A549 (cell line): Measurements from ENCODE around the gene IFT88. TPM values are rescaled to one million over a fixed set of nuclear protein-coding genes. Genes with fewer than 3 reads are reported as not detected.

Experiments
- ATAC-seq, 2 experiments: fragments of 200-7000 bp in 1 of 2; fragments of >200 bp in 1 of 2; cut with Nextera tagmentation in 1 of 2; cut with Tn5 transposase in 1 of 2; 3 replicates each; pipeline versions ENCODE4 v1.8.0 to v1.9.1; 2018 to 2020; ENCODE audit warnings: mild to moderate bottlenecking in 1 of 2, moderate library complexity in 1 of 2
- CTCF ChIA-PET: fragments of 300-600 bp; sonication (Branson Sonifier 250); formaldehyde crosslinking; extraction: SDS; loops from one replicate; lab custom pipeline; 2021; ENCODE audit warnings: antibody characterized with exemption, inconsistent platforms; lab: Yijun Ruan, JAX
- POLR2A ChIA-PET: fragments of 350-600 bp; formaldehyde crosslinking; extraction: SDS; loops from one replicate; lab custom pipeline; 2021; ENCODE audit warnings: antibody characterized with exemption, inconsistent platforms; lab: Yijun Ruan, JAX
- DNase-seq, 2 experiments: peaks; one replicate each; pipeline versions ENCODE4 v3.0.0 to v3.0.0-alpha.2; 2011 to 2016; ENCODE audit warnings: low read depth in 1 of 2, low spot score in 1 of 2
- FAIRE-seq: peaks from 2 replicates; lab custom pipeline; 2011; peaks lifted over from hg19 to GRCh38; lab: Jason Lieb, UNC
- H3K27ac ChIP-seq, 2 experiments: fragments of >200 bp; sonication (Bioruptor Twin); formaldehyde crosslinking; 3 replicates each; pipeline ENCODE4 v1.5.1; 2016 to 2017
- H3K4me1 ChIP-seq: fragments of >200 bp; sonication (Bioruptor Twin); formaldehyde crosslinking; 3 replicates; pipeline ENCODE4 v1.6.1; 2016
- H3K4me2 ChIP-seq: fragments of >200 bp; sonication (Bioruptor Twin); formaldehyde crosslinking; 3 replicates; pipeline ENCODE4 v1.6.1; 2016
- H3K4me3 ChIP-seq: fragments of >200 bp; sonication (Bioruptor Twin); formaldehyde crosslinking; 3 replicates; pipeline ENCODE4 v1.5.1; 2016
- H3K9me3 ChIP-seq: fragments of >200 bp; sonication (Bioruptor Twin); formaldehyde crosslinking; 3 replicates; pipeline ENCODE4 v1.6.1; 2016
- ATOH8 ChIP-seq: fragments of 250-450 bp; sonication (Bioruptor Pico); IDR thresholded peaks from 2 replicates; pipeline ENCODE4 v1.5.0; 2020; ENCODE audit warnings: low read depth, mild to moderate bottlenecking, moderate library complexity
- BCL3 ChIP-seq: fragments of >200 bp; sonication (Bioruptor Twin); formaldehyde crosslinking; IDR thresholded peaks from 3 replicates; pipeline ENCODE4 v1.6.1; 2016
- CEBPB ChIP-seq, 2 experiments: fragments of >200 bp in 1 of 2; sonication (Bioruptor Twin) in 1 of 2; formaldehyde crosslinking in 1 of 2; IDR thresholded peaks; 2 replicates each; pipeline ENCODE4 v1.6.1; 2012 to 2016
- CTCF ChIP-seq: fragments of >200 bp; sonication (Bioruptor Twin); formaldehyde crosslinking; IDR thresholded peaks from 3 replicates; pipeline ENCODE4 v1.5.1; 2016
- E2F6 ChIP-seq: IDR thresholded peaks from 2 replicates; pipeline ENCODE4 v1.6.1; 2012; ENCODE audit warnings: low read depth, borderline replicate concordance
- EHF ChIP-seq: fragments of 250-450 bp; sonication (Bioruptor Pico); IDR thresholded peaks from 2 replicates; pipeline ENCODE4 v1.5.0; 2020; ENCODE audit warnings: mild to moderate bottlenecking
- EP300 ChIP-seq, 2 experiments: fragments of >200 bp; sonication (Bioruptor Twin); formaldehyde crosslinking; IDR thresholded peaks; 2 replicates in 1 of 2; 3 replicates in 1 of 2; pipeline ENCODE4 v1.6.1; 2016 to 2017
- ESRRA ChIP-seq: fragments of 150-350 bp; IDR thresholded peaks from 2 replicates; pipeline ENCODE4 v1.6.1; 2014; ENCODE audit warnings: mild to moderate bottlenecking, low read length, borderline replicate concordance
- FOSL2 ChIP-seq, 2 experiments: fragments of 450-650 bp in 1 of 2; fragments of >200 bp in 1 of 2; sonication (Bioruptor Twin) in 1 of 2; formaldehyde crosslinking; IDR thresholded peaks; 2 replicates each; pipeline versions ENCODE4 v1.5.0 to v1.6.1; 2016 to 2020; ENCODE audit warnings: mild to moderate bottlenecking in 1 of 2, moderate library complexity in 1 of 2
- HDAC2 ChIP-seq: fragments of 200-600 bp; sonication (generic); IDR thresholded peaks from 2 replicates; pipeline ENCODE4 v1.6.1; 2016
- HEYL ChIP-seq: fragments of 250-450 bp; sonication (Bioruptor Pico); IDR thresholded peaks from 2 replicates; pipeline ENCODE4 v1.8.0; 2021; ENCODE audit warnings: mild to moderate bottlenecking, moderate library complexity
- JUN ChIP-seq, 2 experiments: fragments of >200 bp; sonication (Bioruptor Twin); formaldehyde crosslinking; IDR thresholded peaks; 2 replicates in 1 of 2; 3 replicates in 1 of 2; pipeline ENCODE4 v1.6.1; 2016 to 2017
- PBX3 ChIP-seq: IDR thresholded peaks from 2 replicates; pipeline ENCODE4 v1.6.1; 2012
- POLR2AphosphoS2 ChIP-seq: conservative IDR thresholded peaks from 2 replicates; pipeline ENCODE4 v1.6.1; 2012; ENCODE audit warnings: low read length, improper control_type of control experiment, inconsistent platforms
- REST ChIP-seq: fragments of 200-600 bp; sonication (generic); IDR thresholded peaks from 2 replicates; pipeline ENCODE4 v1.6.1; 2016; ENCODE audit warnings: antibody characterized with exemption, mild to moderate bottlenecking, moderate library complexity
- RFX5 ChIP-seq: fragments of 450-650 bp; IDR thresholded peaks from 2 replicates; pipeline ENCODE4 v1.7.1; 2014; ENCODE audit warnings: antibody characterized with exemption, mild to moderate bottlenecking, moderate library complexity
- RNF2 ChIP-seq: fragments of 200-600 bp; sonication (generic); IDR thresholded peaks from 2 replicates; pipeline ENCODE4 v1.6.1; 2016; ENCODE audit warnings: low read depth, mild to moderate bottlenecking, antibody characterized with exemption, moderate library complexity, borderline replicate concordance
- USF2 ChIP-seq: fragments of 450-650 bp; IDR thresholded peaks from 2 replicates; pipeline ENCODE4 v1.6.1; 2014; ENCODE audit warnings: antibody characterized with exemption
- WGBS: methylation state at CpG from one replicate; pipeline ENCODE4 v1.1.6; 2017; ENCODE audit errors: missing lambda C conversion rate; 5-methylcytosine and 5-hydroxymethylcytosine counted together
- polyA plus RNA-seq, 4 experiments: library from polyadenylated mRNA; depleted of rRNA in 3 of 4; stranded (reverse); fragments of >200 nt; fragmentation: RNase III in 1 of 4; extraction: RNeasy Plus Mini Kit Qiagen cat#74134 plus additional on column Dnase treatment in 1 of 4; gene quantifications; 2 replicates in 3 of 4; 3 replicates in 1 of 4; pipeline ENCODE4 v1.2.3, GENCODE V29; 2011 to 2017

The IFT88 gene
- polyA plus RNA-seq, 2 of the 4 experiments (the other 2 are of a cell fraction): 13.2 to 19.1 TPM

GRCh38 chr13:20610006-20610405 lies 43.0 kb downstream of the IFT88 start:
- POLR2A ChIA-PET: no interaction called here
- CTCF ChIA-PET: no interaction called here
- ATAC-seq (no peak), FAIRE-seq (no peak), DNase-seq (no peak)
- Histone ChIP-seq H3K9me3 (no peaks in the 10 kb centered on the region), H3K4me2 (no peak overlapping the region), H3K27ac (no peak overlapping the region), H3K4me1 (no peaks in the 10 kb centered on the region), H3K4me3 (no peak overlapping the region)
- no peak for TF ChIP-seq RFX5
- TF ChIP-seq BCL3: no peak
- no peak for TF ChIP-seq USF2
- TF ChIP-seq EP300 (IDR thresholded peaks at IDR 0.05): no peak
- TF ChIP-seq FOSL2 (IDR thresholded peaks at IDR 0.05): no peak
- TF ChIP-seq FOSL2 (CRISPR knock-in tag; IDR thresholded peaks at IDR 0.05): no peak
- TF ChIP-seq HDAC2: no peak
- no peak for TF ChIP-seq JUN (IDR thresholded peaks at IDR 0.05)
- no peak for TF ChIP-seq CTCF
- TF ChIP-seq POLR2AphosphoS2: no peak
- TF ChIP-seq REST: no peak
- no peak for TF ChIP-seq E2F6
- TF ChIP-seq HEYL (CRISPR knock-in tag): no peak
- TF ChIP-seq CEBPB (IDR thresholded peaks at IDR 0.05): no peak
- TF ChIP-seq RNF2: no peak
- no peak for TF ChIP-seq PBX3
- TF ChIP-seq ATOH8: no peak
- no peak for TF ChIP-seq ESRRA
- no peak for TF ChIP-seq EHF
- whole genome bisulfite sequencing: 81% methylated on average over 4 of the region's 4 CpGs
